NCI-H2171 treated with DMSO at 0.1 percent for 48 hours (cell line): ENCODE measurements around the gene ZNF81.
"Not testable (repeated sequence)": the region's sequence is repeated elsewhere in the genome, so short reads cannot be mapped to it uniquely, and the experiment has no call there.

Experiments used
- DNase-seq: peaks from one replicate; lab custom pipeline; 2025; lab: John Stamatoyannopoulos, UW

The ZNF81 gene

GRCh38 chrX:47844117-47844516 is 7.4 kb downstream of the ZNF81 start:
- no peak for DNase-seq

GRCh38 chrX:47846040-47846439 is 9.3 kb downstream of the ZNF81 start:
- no peak for DNase-seq

DNA sequence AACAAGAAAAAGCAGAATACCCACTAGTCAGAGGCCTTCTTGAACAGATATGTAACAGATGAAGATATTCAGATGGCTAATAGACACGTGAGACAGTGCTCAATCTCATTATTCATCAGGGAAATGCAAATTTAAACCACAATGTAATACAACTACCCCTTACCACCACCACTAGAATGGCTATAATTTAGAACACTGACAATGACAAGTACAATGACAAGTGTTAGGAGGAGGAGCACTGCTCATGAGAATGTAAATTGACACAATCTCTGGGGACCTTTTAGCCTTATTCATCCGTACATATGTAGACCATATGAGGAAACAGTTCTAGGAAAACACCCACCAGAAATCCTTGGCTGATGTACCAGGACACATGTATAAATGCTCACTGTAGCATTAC is 13.1 kb downstream of the ZNF81 start:
- no peak for DNase-seq

DNA sequence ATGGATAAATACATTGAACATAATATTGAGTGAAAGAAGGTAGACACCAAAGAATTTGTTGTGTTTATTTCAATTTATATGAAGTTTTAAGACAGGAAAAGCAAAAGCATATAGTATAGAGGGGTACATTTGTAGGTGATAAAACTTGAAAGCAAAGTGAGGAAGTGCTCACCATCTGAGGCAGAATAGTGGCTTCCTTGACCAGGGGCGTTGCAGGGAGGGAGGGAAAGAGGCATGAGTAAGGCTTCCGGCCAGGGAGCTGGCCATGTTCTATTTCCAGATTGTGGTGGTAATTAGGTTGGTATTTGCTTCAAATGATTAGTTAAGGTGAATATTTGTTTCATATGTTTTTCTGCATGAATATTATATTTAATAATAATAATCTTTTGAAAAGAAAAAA is 13.7 kb downstream of the ZNF81 start:
- DNase-seq = not testable (repeated sequence)

GRCh38 chrX:47850901-47851300 is 14.2 kb downstream of the ZNF81 start:
- no peak for DNase-seq

GRCh38 chrX:47854474-47854873 is 17.8 kb downstream of the ZNF81 start:
- no peak for DNase-seq

GRCh38 chrX:47859686-47860085 is 23.0 kb downstream of the ZNF81 start:
- no peak for DNase-seq

DNA sequence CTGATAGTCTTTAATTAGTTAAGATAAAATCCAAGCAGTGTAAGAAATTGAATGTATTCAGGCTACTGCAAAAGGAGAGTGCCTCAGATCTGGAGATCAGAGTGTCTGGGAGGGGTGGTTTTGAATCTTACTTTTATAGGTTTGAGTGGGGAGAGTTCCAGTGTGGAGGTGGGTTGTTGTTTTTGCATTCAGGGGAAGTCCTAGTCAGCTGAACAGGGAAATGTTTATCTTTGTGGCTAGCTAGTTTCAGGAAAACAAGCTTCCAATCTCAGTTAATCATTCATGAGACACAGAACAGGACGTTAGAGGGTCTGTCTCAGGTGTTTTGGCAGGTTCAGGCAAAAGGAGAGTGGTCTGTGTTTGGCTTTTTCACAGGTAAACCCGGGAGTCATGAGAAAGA is 26.0 kb downstream of the ZNF81 start:
- no peak for DNase-seq

DNA sequence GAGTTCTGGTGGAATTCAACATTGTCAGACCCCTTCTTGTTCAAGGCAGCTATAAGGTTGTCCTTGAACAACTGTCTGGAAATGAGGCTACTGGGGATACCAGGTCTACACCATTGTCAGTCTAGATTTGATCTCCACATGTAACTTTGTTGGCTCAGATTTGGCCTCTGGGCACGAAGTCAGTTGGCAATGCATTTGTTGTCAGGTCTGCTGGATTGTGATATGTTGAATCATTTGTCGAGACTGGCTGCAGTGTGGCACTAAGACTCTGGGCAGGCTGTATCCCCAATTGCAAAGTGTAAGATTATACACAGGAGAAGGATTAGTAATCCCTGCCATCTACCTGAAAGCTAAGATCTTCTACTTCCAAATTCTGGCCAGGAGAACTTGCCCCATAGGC is 26.5 kb downstream of the ZNF81 start:
- no peak for DNase-seq

DNA sequence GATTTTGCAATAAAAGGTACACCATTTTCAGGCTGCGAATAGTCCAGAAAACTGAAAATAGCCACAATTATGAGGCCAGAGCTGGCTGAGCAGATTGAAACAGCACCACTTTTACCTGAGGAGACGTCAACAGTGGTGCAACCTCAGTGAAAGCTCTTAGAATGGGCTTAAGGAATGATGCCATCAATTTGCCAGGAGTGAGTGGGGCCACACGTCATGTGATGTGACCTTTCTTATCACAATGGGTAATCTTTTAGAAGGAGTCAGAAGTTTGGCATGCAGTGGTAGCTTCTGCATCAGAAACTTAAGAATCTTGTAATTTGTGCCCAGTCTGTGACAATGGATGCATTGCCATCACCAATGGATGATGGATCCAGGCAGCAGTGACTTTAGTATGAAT is 27.6 kb downstream of the ZNF81 start:
- no peak for DNase-seq

DNA sequence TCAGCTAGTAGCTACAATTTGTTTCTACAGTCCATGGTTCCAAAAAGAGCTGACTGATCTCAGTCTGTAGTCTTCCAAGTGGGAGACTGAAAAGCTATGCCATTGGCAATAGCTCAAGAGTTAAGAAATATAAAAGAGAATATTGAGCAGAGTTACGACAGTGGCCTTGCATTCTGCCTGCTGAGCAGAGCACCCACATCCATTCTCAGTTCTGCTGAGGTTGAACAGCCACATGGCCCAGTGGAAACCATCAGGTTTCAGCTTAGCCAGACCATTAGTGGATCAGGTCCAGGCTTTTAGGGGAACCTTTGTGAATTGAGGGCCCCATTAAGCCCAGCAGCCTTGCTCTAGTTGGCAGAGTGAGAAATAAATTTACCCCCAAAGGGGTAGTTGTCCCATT is 28.1 kb downstream of the ZNF81 start:
- no peak for DNase-seq

GRCh38 chrX:47873123-47873522 is 36.4 kb downstream of the ZNF81 start:
- DNase-seq = no peak

- DNase-seq = no peak
Observed at GRCh38 chrX:47877327-47877726, 40.6 kb downstream of the ZNF81 start.

GRCh38 chrX:47878198-47878597 is 41.5 kb downstream of the ZNF81 start:
- no peak for DNase-seq

DNA sequence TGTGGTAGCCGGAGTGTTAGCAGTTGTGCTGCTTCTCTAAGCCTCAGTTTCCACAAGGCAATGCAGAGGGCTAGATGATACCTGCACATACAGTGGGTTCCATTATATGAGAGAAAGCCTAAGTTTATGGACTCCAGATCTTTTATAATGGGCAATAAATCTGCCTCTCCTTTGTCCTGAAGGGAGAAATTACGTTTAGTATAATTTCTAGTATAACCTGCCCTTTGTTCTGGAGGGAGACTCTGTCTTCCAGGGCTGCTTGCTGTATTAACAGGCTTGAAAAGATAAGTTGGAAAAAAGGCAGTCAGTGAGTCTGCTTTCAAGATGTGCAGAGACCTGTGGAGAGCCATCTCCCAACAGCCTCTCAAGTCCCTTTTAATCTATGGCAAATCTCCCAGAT is 42.8 kb downstream of the ZNF81 start:
- DNase-seq = no peak

- DNase-seq = no peak
Observed at GRCh38 chrX:47880927-47881326, 44.2 kb downstream of the ZNF81 start.

DNA sequence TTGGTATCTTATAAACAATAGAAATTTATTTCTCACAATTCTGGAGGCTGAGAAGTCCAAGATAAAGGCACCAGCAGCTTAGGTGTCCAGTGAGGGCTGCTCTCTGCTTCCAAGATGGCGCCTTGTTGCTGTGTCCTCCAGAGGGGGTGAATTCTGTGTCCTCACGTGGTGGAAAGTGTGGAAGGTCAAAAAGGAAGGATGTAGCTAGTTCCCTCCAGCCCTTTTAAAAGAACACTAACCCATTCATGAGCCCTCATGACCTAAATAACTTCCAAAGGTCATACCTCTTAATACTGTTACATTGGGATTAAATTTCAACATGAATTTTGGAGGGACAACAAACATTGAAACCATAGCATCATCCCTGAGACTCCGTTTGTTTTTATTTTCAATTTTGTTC is 48.8 kb downstream of the ZNF81 start:
- DNase-seq = no peak

GRCh38 chrX:47898024-47898423 is 61.3 kb downstream of the ZNF81 start:
- no peak for DNase-seq

- no peak for DNase-seq
Observed at GRCh38 chrX:47900833-47901232, 64.1 kb downstream of the ZNF81 start.

GRCh38 chrX:47902161-47902560 is 65.5 kb downstream of the ZNF81 start:
- DNase-seq = no peak

DNA sequence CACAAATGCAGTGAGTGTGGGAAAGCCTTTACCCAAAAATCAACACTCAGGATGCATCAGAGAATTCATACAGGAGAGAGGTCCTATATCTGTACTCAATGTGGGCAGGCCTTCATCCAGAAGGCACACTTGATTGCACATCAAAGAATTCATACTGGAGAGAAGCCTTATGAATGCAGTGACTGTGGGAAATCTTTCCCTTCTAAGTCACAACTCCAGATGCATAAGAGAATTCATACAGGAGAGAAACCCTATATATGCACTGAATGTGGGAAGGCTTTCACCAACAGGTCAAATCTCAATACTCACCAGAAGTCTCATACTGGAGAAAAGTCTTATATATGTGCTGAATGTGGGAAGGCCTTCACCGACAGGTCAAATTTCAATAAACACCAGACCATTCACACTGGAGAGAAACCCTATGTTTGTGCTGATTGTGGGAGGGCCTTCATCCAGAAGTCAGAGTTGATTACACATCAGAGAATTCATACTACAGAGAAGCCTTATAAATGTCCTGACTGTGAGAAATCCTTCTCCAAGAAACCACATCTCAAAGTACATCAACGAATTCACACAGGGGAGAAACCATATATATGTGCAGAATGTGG is 79.3 kb downstream of the ZNF81 start:
- DNase-seq = no peak

GRCh38 chrX:47918274-47918673 is 81.6 kb downstream of the ZNF81 start:
- DNase-seq = no peak

GRCh38 chrX:47927212-47927611 is 90.5 kb downstream of the ZNF81 start:
- no peak for DNase-seq

DNA sequence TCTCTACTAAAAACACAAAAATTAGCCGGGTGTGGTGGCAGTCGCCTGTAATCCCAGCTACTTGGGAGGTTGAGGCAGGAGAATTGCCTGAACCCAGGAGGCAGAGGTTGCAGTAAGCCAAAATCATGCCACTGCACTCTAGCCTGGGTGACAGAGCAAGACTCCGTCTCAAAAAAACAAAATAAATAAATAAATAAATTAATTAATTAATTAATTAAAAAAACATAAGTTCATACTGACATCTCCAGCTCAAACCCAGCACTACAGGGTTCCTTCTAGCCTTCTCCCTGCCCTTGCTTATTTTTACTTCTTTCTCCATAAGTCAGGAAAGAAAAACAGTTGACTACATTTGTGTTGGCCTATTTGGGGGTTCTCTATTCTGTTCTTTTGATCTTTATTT is 95.3 kb downstream of the ZNF81 start:
- not testable (repeated sequence) for DNase-seq

GRCh38 chrX:47933946-47934345 is 97.2 kb downstream of the ZNF81 start:
- DNase-seq = no peak
